ENCODE data around the gene OR2T29.
"Not testable (repeated sequence)": the region's sequence is repeated elsewhere in the genome, so short reads cannot be mapped to it uniquely, and the experiment has no call there.

- not testable (repeated sequence) for TF ChIP-seq CTCF, POLR2A (IDR thresholded peaks at IDR 0.05)
Measured at GRCh38 chr1:248547383-248547782, 15.2 kb downstream of the OR2T29 start.

Data from breast epithelium (tissue), 3 donors.